NCI-H2227 treated with DMSO at 0.1 percent for 48 hours (cell line): Measurements from ENCODE around the gene TCERG1L.

Source experiments
- DNase-seq: peaks from one replicate; lab custom pipeline; 2025; lab: John Stamatoyannopoulos, UW

TCERG1L gene

DNA sequence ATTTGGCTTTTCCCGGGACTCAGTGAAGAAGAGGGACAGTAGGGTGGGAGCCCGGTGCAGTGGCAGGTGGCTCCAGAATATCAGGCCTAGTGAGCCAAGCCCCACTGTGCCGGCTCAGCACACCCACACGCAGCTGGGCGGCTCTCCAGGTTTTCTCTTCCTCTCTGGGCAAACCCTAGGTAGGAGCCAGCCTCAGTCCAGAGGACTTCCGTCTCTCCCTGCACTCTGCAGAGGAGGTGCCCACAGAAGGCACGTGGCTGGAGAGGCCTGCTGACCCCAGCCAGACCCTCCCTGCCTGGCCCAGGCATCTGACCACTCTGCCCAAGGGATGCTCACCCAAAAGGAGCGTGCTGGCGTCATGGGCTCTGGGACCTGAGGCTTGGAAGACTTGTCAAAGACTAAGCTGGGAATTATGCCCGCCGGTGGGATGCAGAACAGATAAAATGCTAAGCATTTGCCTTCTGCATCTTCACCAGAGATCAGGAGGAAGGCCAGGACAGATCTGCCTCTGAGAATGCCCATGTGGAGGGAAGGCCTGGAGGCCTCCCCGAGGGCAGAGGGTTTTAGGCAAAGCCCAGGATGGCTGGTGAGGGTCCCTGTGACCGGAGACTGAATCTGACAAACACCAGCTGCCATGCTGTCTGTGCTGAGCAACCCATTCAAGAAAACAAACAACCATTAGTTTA, 40.2 kb downstream of the TCERG1L start:
- no peak for DNase-seq

DNA sequence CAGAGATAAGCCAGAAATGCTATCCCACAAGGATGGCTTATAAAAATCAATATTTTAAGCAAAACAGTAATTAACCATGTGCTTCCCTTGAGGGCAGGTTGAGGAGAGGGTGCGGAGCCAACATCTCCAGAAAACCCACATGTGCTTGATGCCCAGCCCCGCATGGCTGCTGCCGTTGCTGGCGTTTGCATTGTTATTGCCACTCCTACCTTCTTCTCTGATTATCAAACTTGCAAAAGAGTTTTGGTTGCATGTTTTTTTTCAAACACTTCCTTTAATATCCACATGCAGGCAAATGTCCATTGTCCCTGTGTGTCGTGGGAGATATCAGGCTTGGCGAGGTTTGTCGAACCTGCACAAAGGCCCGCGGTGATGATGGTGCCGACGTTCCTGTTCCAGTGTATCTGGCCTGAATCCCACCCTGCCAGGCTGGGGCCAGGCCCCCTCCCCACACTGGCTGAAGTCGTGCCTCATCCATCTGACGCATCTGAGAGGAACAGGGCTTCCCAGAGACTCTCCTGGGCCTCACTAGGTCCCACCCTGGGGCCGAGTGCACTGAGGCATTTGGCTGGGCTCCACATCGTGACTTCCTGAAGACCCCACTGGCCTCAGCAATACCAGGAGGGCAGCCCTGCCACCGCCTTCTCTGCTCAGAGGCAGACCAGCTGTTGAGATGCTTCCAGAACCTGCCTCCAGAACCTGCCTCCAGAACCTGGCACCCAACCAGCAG, 40.9 kb downstream of the TCERG1L start:
- DNase-seq: no peak

DNA sequence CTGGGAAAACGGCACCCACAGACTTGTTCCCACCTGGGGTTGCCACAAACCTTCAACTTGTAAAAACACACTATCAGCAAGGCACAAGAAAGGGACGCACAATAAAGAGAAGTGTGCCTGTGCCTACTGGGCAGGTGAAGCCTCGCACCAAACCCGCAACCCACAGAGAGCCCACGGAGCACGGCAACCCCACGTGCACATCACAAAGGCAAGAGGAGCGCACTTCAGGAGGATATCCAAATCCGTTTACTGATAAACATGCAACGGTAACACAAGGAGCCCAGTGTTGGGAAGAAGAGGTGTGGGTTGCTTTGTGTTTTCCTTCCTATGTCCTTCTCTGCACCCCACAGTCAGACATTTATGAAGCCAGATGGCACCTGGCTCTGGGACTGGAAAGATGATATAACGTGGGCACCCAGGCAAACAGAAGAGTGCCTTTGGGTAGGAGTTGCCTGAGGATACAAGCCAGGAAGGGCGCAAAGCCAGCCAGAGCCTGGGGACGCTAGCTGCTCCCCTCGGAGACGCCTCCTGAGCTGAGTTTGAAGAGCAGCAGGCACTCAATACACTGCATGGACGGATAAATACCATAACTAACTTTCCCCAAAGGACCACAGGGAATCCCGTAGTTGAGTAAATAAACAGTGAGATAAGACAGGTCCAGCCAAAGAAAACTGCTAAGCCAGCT, 41.6 kb downstream of the TCERG1L start:
- DNase-seq: no peak

DNA sequence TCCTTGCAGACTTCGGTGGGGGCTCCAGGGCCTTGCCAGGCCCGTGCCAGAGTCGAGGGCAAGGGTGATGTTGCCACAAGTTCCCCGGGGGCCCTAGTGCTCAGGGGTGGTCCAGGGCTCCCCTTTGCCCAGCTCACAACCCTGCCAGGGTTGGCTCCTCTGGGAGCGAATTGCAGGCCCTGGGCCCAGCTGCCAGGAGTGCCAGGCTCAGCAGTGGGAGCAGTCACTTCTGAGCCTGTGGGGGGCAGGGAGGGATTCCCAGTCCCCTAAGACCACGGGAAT, 43.8 kb downstream of the TCERG1L start:
- DNase-seq: no peak

DNA sequence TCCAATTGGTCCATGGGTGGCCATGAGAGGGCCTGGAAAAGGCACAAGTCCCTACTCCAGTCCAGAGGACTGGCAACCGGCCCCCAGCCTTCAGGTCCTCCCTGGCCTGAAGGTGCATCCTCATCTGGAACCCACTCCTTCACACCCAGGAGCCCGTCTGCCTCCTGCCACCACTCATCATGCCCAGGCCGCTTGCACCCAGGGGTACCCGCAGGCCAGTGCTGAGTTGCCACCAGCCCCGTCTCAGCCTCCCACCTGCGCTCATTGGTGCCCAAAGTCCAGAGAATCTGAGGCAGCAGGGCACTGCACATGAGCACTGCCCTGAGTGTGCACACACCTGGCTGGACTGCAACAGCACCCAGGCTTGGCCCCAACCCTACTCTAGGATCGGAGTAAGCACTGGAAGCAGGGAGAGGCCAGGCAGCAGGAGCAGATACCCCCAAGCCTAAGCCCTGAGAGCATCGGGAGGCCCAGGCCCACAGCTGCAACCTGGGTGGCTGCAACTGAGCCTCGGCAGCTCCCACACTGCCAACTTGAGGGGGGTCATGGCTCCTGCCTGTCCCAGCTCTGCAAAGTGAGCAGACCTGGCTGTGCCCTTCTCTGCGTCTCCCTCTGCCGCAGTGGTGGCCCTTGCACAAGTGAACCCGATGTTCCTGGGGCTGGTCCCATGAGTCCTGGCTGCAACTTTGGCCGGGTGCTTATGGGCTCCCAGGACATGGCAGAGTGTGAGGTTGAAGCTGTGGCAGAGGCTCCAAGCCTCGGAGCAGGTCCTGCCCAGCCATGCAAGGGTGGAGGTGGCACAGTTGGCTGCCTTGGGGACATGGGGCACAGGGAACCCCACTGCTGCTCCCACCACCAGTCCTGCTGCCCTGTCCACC, 44.3 kb downstream of the TCERG1L start:
- no peak for DNase-seq

DNA sequence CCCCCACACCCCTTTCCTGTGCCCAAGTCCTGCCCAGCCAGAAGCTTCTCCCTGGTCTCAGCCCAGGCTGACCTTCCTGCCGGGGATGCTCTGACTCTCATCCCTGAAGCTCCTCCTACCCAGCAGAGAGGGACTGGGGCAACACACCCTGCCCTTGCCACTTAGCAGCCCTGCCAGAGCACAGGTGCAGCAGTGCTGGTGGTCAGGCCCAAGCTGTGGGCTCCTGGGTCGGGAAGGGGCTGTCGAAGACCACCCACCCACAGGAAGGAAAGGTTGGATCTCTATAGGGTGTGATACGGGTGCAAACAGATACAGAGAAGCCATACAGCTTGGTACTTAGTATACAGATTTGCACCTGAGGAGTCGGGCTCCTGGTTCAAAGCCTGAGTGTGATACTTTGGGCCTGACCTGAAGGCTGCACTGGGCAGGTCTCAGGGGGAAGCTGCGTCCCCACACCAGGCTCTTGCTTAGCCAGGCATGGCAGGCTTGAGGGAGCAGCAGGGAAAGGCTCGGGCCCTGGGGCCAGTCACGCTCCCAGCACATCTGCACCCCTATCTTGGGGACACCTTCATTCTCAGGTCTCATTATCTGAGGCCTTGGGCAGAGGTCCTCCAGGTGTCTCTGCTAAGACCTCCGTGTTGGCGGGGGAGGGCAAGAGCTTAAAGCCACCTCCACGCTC, 47.3 kb downstream of the TCERG1L start:
- DNase-seq: no peak

DNA sequence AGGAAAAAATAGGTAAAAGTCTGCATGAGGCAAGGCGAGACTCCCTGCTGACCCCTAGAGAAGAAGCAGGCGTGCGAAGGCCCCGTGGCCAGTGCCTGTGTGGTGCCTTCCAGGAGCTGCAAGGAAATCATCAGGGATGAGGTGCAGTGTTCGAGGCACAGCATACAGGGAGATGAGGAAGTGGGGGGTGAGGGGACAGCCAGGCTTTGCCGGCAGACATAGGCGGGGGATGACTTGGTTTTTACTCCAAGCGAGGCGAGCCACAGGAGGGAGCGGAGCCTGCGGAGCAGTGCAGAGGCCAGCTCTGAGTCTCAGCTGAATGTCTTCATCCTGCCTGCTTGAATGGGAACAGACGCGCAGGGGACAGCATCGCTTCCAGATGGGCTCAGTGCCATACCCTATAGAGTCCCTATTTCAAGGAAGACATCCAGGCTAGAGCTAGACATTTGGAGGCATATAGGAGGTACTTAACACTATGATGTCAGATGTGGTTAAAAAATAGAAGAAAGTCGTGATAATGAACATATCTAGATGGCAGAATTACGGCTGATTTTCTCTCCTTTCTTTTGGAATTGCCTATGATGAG, 49.5 kb downstream of the TCERG1L start:
- no peak for DNase-seq

DNA sequence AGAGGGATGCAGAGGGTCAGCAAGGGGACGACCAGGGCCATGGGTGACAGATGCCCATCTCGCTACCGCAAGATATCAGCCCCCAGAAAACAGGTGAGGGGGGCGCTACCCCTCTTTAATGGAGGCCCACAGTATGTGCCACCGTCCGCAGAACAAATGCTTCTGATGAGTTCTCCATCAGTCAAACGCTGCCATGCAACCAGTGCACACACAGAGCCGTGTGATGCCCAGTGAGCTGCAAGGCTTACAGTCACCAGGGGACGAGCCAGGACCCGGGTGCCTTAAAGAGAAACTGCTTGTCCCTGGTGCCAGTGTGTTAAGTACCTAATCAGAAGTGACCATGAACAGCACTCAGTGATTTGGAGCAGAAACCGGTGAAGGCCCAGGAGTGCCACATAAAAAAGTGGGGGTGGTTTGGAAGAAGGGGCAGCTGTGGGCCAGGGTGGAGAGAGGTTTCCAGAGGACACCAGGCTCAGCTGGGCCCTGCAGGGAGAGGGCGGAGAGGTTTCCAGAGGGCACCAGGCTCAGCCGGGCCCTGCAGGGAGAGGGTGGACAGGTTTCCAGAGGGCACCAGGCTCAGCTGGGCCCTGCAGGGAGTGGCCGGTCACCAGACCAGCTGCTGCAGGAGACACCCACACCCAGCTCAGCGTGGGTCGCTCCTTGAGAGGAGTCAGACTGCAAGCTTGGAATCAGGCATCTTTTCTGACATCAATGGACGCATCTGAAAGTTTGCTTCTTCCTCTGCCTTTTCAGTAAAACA, 50.9 kb downstream of the TCERG1L start:
- DNase-seq: no peak

DNA sequence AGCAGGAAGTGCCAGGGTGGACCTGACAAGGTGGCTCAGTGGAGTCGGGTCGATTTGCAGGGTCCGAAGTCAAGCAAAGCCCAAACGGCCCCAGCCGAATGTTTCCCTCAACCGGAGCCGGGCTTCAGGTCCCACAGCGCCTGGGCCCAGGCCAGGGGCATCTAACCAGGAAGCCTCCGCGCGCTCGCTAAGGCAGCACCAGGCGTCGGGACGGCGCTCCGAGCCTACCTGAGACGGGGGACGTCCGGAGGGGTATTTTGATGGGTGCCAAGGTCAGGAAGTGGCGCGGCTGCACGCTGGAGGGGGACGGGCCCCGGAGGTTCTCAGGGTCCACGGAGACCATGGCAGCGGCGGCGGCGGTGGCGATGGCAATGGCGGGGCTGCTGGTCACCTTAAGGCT, 51.5 kb downstream of the TCERG1L start:
- DNase-seq: no peak

DNA sequence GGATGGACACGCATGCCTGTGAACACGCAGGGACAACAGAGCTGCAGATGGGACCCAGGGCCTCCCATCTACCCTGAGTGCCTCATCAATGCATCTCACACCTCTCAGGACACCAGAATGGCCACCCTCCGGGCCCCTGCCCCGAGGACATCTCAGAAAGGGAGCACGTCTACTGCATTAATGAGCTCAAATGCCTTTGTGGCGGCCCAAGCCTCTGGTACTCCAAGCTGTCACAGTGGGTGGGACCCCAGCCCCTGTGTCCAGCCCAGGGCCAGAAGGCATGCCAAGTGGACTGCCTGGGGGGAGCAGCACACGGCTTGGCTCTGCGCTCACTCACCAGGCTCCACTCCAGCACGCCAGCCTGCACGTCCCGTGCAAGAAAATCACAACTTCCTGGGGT, 52.0 kb downstream of the TCERG1L start:
- no peak for DNase-seq

DNA sequence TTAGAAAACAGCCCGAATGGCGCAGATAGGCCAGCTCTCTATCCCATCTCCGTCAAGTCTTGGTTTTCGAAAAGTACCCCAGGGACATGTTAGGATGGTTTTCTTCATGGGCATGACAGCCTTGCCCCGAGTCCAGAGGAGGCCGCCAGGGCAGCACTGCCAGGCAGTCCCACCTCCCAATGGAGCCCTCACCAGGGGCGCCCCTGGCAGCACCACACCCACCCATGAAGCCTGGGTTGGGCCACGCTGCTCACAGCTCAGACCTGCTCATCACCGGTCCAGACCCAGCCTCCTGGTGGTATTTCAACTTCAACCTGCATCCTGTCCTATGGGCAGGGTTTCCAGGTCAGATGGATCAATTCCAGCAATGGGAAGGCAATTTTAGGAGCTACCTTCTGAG, 53.3 kb downstream of the TCERG1L start:
- DNase-seq: no peak

DNA sequence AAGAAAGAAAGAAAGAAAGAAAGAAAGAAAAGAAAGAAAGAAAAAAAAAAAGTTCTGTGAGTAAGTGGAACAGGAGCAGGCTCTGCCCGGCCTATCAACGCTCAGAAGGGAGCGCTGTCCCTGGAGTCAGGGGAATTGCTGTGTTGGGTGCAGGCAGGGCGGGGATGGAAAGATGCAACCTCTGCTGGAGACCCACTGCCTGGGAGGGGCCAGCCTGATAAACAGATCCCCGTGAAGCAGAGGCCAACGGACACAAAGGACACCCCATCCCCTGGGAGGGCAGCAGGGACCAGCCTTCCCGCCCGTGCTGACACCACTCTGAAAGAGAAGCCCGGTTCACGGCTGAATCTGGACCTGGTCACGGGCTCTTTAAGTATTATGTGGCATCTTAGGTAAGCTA, 54.5 kb downstream of the TCERG1L start:
- no peak for DNase-seq

DNA sequence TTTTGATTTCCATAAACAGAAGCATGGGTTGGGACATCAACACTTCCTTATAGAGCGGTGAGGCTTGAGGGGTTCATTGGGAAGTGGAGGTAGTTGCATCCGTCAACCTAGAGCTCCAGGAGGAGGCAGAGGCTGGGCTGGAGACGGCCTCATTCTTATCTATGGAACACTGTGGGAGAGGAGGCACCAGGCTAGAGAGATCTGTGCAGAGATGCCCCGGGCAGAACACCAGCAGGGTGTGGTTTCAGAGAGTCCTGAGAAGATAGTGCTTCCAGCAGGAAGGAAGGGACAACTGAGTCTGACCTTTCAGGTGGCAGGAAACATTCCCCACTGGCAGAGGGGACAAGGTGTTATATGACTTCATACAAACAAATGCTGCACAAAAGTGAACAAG, 56.7 kb downstream of the TCERG1L start:
- DNase-seq: no peak

DNA sequence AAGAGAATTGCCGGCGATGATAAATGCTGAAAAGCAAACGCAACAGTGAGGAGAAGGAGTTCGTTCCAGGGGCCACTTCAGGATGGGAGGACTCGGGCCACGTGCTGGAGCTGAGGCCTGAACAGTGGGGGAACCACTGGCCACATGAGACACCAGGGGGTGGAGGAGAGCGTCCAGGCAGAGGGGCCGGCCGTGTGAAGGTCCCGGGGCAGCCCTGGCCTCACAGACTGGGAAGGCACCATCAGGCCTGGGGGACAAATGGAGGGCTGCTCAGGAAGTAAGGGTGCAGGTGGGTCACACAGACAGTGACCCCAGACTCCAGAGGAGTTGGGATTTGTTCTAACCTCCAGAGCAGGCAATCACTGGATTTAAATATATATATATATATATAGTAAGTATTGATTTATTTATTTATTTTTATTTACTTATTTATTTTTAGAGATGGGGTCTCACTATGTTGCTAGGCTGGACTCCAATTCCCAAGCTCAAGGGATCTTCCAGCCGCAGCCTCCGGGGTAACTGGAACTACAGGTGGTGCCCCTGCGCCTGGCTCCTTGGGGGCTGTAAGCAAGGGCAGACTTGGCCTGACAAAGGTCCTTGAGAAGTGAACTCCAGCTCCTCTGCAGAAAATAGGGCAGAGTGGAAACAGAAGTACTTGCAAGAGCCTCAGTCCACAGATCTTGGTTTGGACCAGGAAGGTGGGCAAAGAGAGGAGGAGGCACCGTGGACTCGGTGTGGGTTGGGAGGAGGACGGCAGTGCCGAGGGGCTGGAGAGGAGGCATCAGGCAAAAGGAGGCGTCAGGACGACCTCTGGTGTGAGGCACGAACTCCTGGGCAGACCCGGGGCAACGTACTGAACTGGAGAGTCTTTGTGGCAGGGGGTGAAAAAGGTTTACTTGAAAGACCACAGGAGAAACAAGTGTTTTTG, 57.3 kb downstream of the TCERG1L start:
- no peak for DNase-seq

DNA sequence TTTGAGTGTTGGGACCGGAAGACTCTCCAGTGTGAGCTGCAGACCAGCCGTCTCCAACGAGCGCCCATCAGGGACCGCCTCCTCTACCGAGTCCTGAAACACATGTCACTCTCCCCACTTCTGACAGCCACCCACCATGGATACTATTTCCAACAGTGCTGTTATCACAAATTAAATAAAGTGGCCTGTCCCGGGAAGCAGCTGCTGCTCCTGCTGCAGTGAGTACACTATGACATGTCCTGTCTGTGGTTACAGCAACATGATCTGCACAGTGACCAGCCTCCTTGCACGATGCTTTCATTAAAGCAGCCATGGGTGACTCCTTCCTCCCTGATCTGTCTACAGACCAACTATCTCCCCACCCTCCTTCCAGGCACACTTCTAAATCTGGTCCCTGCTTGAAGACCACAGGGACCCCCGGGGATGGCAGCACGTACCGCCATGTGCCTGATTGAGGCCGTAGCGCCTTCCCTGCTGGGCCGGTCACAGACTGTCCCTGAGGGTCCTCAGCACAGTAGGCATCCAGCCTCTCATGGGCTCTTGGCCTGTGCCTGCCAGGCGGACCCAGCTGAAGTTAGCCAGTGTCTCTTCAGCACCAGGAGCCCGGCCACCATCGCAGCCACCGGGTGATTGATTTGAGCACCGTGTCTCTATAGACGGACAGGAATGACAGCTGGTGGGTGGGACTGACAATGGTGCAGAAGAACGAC, 58.8 kb downstream of the TCERG1L start:
- DNase-seq: no peak

DNA sequence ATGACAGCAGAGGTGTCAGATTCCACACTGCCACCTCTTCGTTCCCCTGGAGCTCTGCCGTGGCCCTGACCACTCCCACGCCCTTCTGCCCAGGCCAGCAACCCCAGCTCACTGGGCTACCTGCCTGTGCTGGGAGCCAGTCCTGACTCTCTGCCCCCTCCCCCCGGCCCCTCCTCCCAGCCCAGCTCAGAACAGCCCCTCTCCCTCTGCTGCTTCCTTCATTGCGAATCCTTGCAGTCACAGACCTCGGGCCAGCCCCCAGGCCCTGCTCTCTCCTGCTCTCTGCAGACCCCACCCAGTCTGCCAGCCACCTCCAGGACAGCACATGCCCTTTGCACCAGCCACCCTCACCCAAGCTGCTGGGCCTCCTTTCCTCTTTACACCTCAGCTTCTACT, 60.4 kb downstream of the TCERG1L start:
- DNase-seq: no peak

DNA sequence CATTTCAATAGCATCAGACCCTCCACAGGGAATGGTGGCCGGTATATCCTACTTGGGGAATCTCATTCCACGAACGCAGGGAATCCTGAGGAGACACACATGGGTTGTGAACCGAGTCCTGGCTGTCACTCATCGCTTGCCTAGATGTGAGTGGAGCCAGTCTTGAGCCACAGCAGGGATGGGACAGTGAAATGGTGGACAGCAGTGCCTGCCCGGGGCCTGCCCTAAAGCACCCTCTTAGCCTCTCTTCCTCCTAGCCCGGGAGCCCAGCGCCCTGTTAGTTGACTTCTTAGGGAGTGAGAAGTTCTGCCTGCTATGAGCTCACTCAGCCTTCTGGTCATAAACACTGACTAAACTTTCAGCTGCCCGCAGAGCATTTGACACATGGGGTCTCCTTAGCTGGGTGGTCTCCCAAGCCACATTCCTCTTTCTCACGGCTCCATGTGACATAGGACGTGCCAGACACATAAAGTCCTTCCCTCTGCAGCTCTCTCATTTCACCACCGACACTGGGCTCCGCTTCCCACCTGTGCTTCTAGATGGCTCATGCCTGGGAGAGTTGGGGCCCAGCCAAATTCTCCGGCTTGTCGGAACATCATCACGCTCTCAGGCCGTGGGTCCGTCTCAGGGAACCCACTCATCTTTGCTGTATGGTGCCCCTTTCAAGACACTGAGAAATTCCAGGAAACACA, 60.9 kb downstream of the TCERG1L start:
- DNase-seq: no peak

DNA sequence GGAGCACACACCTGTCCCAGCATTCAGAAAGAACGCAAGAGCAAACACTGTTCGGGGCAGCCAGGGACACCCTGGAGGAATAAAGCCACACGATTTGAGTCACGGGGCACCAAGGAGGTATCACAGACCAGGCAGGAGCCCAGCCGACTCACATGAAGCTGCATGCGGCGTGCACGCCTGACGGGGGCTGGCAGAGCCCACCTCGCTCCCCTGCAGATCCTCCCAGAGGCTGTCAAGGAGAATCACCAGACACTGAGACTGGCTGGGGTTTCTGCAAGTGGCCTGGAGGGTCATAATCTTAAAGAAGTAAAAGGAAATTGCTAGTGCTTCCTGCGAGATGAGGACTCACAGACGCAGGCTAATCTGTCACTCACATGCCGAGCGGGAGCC, 61.6 kb downstream of the TCERG1L start:
- DNase-seq: no peak
